Activated T-cell treated with anti-CD3 and anti-CD28 coated beads, Interleukin-2, amount 50 U/mL, for 72 hours (primary cell): ENCODE data around the gene YOD1. TPM values are rescaled to one million over a fixed set of nuclear protein-coding genes. Genes with fewer than 3 reads are reported as not detected.
"Not testable (repeated sequence)": the region's sequence is repeated elsewhere in the genome, so short reads cannot be mapped to it uniquely, and the experiment has no call there.

Experiments
- ATAC-seq, 2 donors: fragments of 150-1000 bp; cut with Tn5 transposase; replicated peaks in 1 of 2; 2 replicates each; pipeline ENCODE4 v1.10.0; 2021; ENCODE audit warnings: moderate library complexity in 2 of 2, mild to moderate bottlenecking in 1 of 2
- DNase-seq, 2 donors: peaks; one replicate each; pipeline ENCODE4 v3.0.0; 2021 to 2022; ENCODE audit warnings: mixed read lengths in 1 of 2
- H3K27ac Mint-ChIP-seq: one replicate; pipeline ENCODE4 v1.8.0; 2022; ENCODE audit warnings: mild to moderate bottlenecking, moderate library complexity, mixed read lengths
- H3K27me3 Mint-ChIP-seq: one replicate; pipeline ENCODE4 v1.8.0; 2022; ENCODE audit warnings: low read depth, mixed read lengths
- H3K36me3 Mint-ChIP-seq, 2 donors: one replicate each; pipeline ENCODE4 v1.8.0; 2022; ENCODE audit warnings: mixed read lengths in 2 of 2, mild to moderate bottlenecking in 1 of 2; ENCODE audit not compliant: insufficient read depth in 2 of 2
- H3K4me1 Mint-ChIP-seq: one replicate; pipeline ENCODE4 v1.8.0; 2022; ENCODE audit warnings: low read depth, mixed read lengths
- H3K4me3 Mint-ChIP-seq, 2 donors: one replicate each; pipeline ENCODE4 v1.8.0; 2022; ENCODE audit warnings: mild to moderate bottlenecking in 2 of 2, mixed read lengths in 2 of 2, moderate library complexity in 2 of 2
- H3K9me3 Mint-ChIP-seq, 2 donors: one replicate each; pipeline ENCODE4 v1.8.0; 2022; ENCODE audit warnings: mixed read lengths in 2 of 2
- total RNA-seq, 2 donors: library from RNA; stranded (reverse); gene quantifications; one replicate each; pipeline ENCODE4 v1.2.3, GENCODE V29; 2022

The YOD1 gene
- total RNA-seq, 2 donors from 2014 or later, result 12.6 to 13.2 TPM

GRCh38 chr1:207050480-207051190, 373 bp downstream of the YOD1 start:
- H3K9me3 Mint-ChIP-seq, result no peaks in the 10 kb centered on the region
- peaks cover 67% of the 10 kb centered on the region for H3K4me1 Mint-ChIP-seq
- peak; percentile 91 to 93 for DNase-seq
- no peaks in the 10 kb centered on the region for H3K27me3 Mint-ChIP-seq
- H3K27ac Mint-ChIP-seq, result peak overlapping the region; percentile 100
- peak overlapping the region; percentile 98 to 100 for H3K4me3 Mint-ChIP-seq
- peaks cover 1 to 10% of the 10 kb centered on the region in 2 donors for H3K36me3 Mint-ChIP-seq
- peak; percentile 58 to 63 for ATAC-seq

GRCh38 chr1:207049974-207050391, 1.0 kb downstream of the YOD1 start:
- peak; percentile 30 to 34 for ATAC-seq
- peak; percentile 54 to 61 for DNase-seq
- Mint-ChIP-seq H3K27me3 (no peaks in the 10 kb centered on the region), H3K9me3 (no peaks in the 10 kb centered on the region), H3K4me3 (peak overlapping the region; percentile 98 to 100), H3K36me3 (peaks cover 1 to 12% of the 10 kb centered on the region in 2 donors), H3K27ac (peak overlapping the region; percentile 100), H3K4me1 (peaks cover 72% of the 10 kb centered on the region)

- Mint-ChIP-seq H3K36me3 (peaks cover 1 to 16% of the 10 kb centered on the region in 2 donors), H3K9me3 (no peaks in the 10 kb centered on the region), H3K4me3 (peak overlapping the region; percentile 98 to 100), H3K27ac (peak overlapping the region; percentile 100), H3K27me3 (no peaks in the 10 kb centered on the region), H3K4me1 (peaks cover 72% of the 10 kb centered on the region)
- DNase-seq (no peak), ATAC-seq (no peak)
Observed at GRCh38 chr1:207049514-207049913, 1.5 kb downstream of the YOD1 start.

- Mint-ChIP-seq H3K27me3 (no peaks in the 10 kb centered on the region), H3K27ac (peak overlapping the region; percentile 100), H3K36me3 (peaks cover 1 to 16% of the 10 kb centered on the region in 2 donors), H3K4me1 (peaks cover 73% of the 10 kb centered on the region), H3K9me3 (no peaks in the 10 kb centered on the region), H3K4me3 (peak overlapping the region; percentile 98 to 100)
- ATAC-seq (no peak), DNase-seq (no peak)
Observed at GRCh38 chr1:207049054-207049453, 2.0 kb downstream of the YOD1 start.

- Mint-ChIP-seq H3K27me3 (no peaks in the 10 kb centered on the region), H3K36me3 (peaks cover 1 to 16% of the 10 kb centered on the region in 2 donors), H3K4me3 (peak overlapping the region in 1 of 2 donors; percentile 14), H3K4me1 (peaks cover 78% of the 10 kb centered on the region), H3K27ac (no peak overlapping the region), H3K9me3 (no peaks in the 10 kb centered on the region)
- DNase-seq (no peak), ATAC-seq (no peak)
Observed at GRCh38 chr1:207048041-207048440, 3.0 kb downstream of the YOD1 start.

- Mint-ChIP-seq H3K9me3 (no peaks in the 10 kb centered on the region), H3K27me3 (no peaks in the 10 kb centered on the region), H3K36me3 (peaks cover 1 to 16% of the 10 kb centered on the region in 2 donors), H3K4me1 (peaks cover 83% of the 10 kb centered on the region), H3K4me3 (peak overlapping the region in 1 of 2 donors; percentile 14), H3K27ac (no peak overlapping the region)
- no peak for ATAC-seq
- DNase-seq, result no peak
Observed at GRCh38 chr1:207047505-207047904, 3.5 kb downstream of the YOD1 start.

GRCh38 chr1:207045453-207045852, 5.6 kb downstream of the YOD1 start:
- no peak for ATAC-seq
- H3K27ac Mint-ChIP-seq, result no peak overlapping the region
- no peaks in the 10 kb centered on the region for H3K27me3 Mint-ChIP-seq
- no peaks in the 10 kb centered on the region for H3K9me3 Mint-ChIP-seq
- no peak for DNase-seq
- peaks cover 1 to 16% of the 10 kb centered on the region in 2 donors for H3K36me3 Mint-ChIP-seq
- H3K4me3 Mint-ChIP-seq, result peak overlapping the region in 1 of 2 donors; percentile 43
- peaks cover 68% of the 10 kb centered on the region for H3K4me1 Mint-ChIP-seq

GRCh38 chr1:207041397-207041796, 9.6 kb downstream of the YOD1 start:
- H3K4me3 Mint-ChIP-seq, H3K9me3 Mint-ChIP-seq, DNase-seq, H3K27me3 Mint-ChIP-seq, H3K36me3 Mint-ChIP-seq, ATAC-seq, H3K27ac Mint-ChIP-seq: not testable (repeated sequence)
- H3K4me1 Mint-ChIP-seq, result peaks cover 39% of the 10 kb centered on the region

- Mint-ChIP-seq H3K9me3 (no peaks in the 10 kb centered on the region), H3K4me3 (no peak overlapping the region), H3K27ac (no peak overlapping the region), H3K36me3 (peaks cover 0 to 4% of the 10 kb centered on the region in 2 donors), H3K27me3 (peaks cover 6% of the 10 kb centered on the region), H3K4me1 (peaks cover 26% of the 10 kb centered on the region)
- no peak for DNase-seq
- ATAC-seq, result no peak
Observed at GRCh38 chr1:207040181-207040533, 10.9 kb downstream of the YOD1 start.

GRCh38 chr1:207039380-207040180, 11.4 kb downstream of the YOD1 start:
- ATAC-seq, result no peak
- Mint-ChIP-seq H3K36me3 (no peaks in the 10 kb centered on the region), H3K4me1 (peaks cover 20% of the 10 kb centered on the region), H3K27ac (no peak overlapping the region), H3K27me3 (peaks cover 10% of the 10 kb centered on the region), H3K9me3 (no peaks in the 10 kb centered on the region), H3K4me3 (no peak overlapping the region)
- no peak for DNase-seq

- Mint-ChIP-seq H3K4me3 (no peak overlapping the region), H3K4me1 (no peaks in the 10 kb centered on the region), H3K27me3 (peaks cover 26% of the 10 kb centered on the region), H3K9me3 (no peaks in the 10 kb centered on the region), H3K36me3 (no peaks in the 10 kb centered on the region), H3K27ac (no peak overlapping the region)
- no peak for ATAC-seq
- DNase-seq, result no peak
Observed at GRCh38 chr1:207036865-207037264, 14.1 kb downstream of the YOD1 start.

GRCh38 chr1:207035877-207036551, 15.0 kb downstream of the YOD1 start:
- H3K27ac Mint-ChIP-seq, result no peak overlapping the region
- no peaks in the 10 kb centered on the region for H3K9me3 Mint-ChIP-seq
- H3K36me3 Mint-ChIP-seq, result no peaks in the 10 kb centered on the region
- DNase-seq, result peak in 1 of 2 donors; percentile 13
- no peaks in the 10 kb centered on the region for H3K4me1 Mint-ChIP-seq
- ATAC-seq, result peak; percentile 44 to 76
- H3K4me3 Mint-ChIP-seq, result no peak overlapping the region
- H3K27me3 Mint-ChIP-seq, result peaks cover 35% of the 10 kb centered on the region

GRCh38 chr1:207034998-207035397, 16.0 kb downstream of the YOD1 start:
- Mint-ChIP-seq H3K27me3 (peaks cover 45% of the 10 kb centered on the region), H3K9me3 (no peaks in the 10 kb centered on the region), H3K4me3 (no peak overlapping the region), H3K36me3 (no peaks in the 10 kb centered on the region), H3K27ac (no peak overlapping the region), H3K4me1 (no peaks in the 10 kb centered on the region)
- DNase-seq, result no peak
- peak; percentile 72 to 81 for ATAC-seq
